ENCODE results near the gene AMACR.
A peak's percentile ranks its signal among the peaks of the same experiment; 100 is the strongest.

The AMACR gene

DNA sequence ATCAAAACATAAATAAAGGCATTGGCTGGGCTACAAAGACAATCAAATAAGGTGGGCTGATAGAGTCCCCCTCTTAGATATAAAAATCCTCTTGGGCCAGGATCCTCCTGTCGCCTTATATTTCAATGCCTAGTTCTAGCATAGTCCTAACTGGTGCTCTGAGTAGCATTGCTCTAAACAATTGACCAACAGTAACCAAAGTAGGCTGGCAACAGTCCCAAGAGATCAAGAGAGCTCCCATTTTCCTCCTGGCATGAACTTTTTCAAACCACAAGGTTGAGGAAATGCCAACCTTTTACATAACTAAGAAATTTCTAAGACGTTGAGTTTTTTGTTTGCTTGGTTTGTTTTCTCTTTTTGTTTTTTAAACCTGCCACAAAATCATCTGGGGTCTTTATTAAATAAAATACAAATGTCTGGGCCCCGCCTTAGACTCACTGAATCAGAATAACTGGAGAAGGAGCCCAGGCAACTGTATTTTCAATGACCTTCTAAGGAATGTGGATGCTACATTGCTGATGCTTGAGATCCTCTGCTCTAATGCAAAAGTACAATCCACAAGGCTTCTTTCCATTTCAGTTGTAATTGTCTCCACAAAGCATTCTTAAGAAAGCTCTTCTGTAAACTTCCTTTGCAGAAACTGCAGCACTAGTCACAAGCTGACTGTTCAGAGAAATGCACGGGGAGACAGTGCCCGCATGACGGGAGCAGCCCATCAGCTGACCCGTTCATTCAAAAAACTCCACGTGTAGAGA, 26.3 kb downstream of the AMACR start:
- TF ChIP-seq, protein P1, sequence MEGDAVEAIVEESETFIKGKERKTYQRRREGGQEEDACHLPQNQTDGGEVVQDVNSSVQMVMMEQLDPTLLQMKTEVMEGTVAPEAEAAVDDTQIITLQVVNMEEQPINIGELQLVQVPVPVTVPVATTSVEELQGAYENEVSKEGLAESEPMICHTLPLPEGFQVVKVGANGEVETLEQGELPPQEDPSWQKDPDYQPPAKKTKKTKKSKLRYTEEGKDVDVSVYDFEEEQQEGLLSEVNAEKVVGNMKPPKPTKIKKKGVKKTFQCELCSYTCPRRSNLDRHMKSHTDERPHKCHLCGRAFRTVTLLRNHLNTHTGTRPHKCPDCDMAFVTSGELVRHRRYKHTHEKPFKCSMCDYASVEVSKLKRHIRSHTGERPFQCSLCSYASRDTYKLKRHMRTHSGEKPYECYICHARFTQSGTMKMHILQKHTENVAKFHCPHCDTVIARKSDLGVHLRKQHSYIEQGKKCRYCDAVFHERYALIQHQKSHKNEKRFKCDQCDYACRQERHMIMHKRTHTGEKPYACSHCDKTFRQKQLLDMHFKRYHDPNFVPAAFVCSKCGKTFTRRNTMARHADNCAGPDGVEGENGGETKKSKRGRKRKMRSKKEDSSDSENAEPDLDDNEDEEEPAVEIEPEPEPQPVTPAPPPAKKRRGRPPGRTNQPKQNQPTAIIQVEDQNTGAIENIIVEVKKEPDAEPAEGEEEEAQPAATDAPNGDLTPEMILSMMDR (IDR thresholded peaks at IDR 0.05): no peak
- TF ChIP-seq ZFX (IDR thresholded peaks at IDR 0.05; ENCODE audit: borderline replicate concordance): no peak
- H3K27ac ChIP-seq: no peak overlapping the region

DNA sequence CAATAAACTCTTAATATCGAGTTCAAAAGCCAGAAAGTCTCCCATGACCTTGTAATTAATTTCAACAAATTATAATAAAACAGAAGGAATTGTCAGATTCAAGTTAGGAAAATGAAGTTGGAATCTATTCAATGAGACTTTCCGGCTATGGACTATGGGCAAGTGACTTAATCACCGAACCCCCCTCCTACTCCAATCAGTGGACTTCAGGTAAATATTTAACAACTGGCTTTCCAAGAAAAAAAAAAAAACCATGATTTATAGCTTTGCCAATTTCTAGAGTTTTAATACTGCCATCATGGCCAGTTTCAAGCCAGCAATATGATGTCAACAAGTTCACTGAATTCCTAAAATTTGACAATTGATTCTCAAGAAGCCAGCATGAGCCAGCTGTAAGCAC, 27.8 kb downstream of the AMACR start:
- no peak for TF ChIP-seq ZFX (IDR thresholded peaks at IDR 0.05; ENCODE audit: borderline replicate concordance)
- TF ChIP-seq, protein P1 (IDR thresholded peaks at IDR 0.05): no peak
- no peak overlapping the region for H3K27ac ChIP-seq

DNA sequence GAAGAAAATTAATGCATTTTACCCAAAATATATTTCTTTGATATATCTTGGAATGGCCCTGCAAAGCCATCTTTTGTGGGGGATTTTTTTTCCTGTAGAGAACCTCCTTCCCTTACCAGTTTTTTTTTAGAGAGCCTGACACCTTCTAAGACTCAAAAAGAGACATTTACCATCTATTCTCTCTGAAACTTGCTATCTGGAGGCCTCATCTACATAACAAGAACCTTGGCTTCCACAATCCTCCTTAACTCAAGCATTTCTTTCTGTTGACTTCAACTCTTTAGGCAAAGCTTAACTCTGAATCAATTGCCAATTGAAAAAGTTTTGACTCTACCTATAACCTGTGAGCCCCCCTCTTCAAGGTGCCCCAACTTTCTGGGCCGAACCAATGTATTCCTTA, 29.5 kb downstream of the AMACR start:
- TF ChIP-seq, protein P1 (IDR thresholded peaks at IDR 0.05): no peak
- TF ChIP-seq ZFX (IDR thresholded peaks at IDR 0.05; ENCODE audit: borderline replicate concordance): no peak
- no peak overlapping the region for H3K27ac ChIP-seq

DNA sequence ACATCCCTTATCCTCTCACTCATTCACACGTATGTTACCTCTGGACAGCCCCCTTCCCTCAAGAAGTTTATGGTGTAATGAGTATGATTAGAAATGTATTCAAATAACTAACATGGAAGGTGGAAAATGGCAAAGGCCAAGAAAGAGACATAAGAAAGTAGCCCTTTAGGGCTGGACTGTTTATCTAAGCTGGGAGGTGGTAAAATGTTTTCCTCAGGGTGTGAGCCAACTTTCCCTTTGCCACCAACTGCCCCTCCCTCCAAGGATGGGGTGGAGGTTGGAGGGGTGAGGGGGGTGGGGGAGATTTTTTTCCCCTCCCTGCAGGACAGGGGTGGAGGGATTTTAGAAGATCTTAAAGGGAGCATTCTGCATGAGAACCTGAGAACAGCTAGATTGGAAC, 31.5 kb downstream of the AMACR start:
- H3K27ac ChIP-seq: no peak overlapping the region
- TF ChIP-seq, protein P1 (IDR thresholded peaks at IDR 0.05): no peak
- TF ChIP-seq ZFX (IDR thresholded peaks at IDR 0.05; ENCODE audit: borderline replicate concordance): no peak

DNA sequence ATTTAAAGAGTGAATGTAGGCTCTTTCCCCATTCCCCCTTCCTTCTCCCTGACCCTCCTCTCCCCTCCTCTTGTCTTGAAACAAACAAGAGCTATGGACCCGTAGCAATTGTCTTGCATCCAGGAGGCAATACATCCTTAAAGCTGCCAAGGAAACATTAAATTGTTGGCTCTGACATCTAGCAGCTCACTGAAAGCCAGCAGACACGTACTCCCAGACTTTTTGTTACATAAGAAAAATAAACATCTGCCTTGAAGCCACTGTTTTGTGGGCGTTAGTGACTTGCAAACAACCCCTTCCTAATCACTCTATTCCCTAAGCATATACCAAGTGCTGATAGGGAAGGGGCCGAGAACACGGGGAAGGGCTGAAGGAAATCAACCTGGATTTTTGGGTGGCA, 32.0 kb downstream of the AMACR start:
- H3K27ac ChIP-seq: no peak overlapping the region

DNA sequence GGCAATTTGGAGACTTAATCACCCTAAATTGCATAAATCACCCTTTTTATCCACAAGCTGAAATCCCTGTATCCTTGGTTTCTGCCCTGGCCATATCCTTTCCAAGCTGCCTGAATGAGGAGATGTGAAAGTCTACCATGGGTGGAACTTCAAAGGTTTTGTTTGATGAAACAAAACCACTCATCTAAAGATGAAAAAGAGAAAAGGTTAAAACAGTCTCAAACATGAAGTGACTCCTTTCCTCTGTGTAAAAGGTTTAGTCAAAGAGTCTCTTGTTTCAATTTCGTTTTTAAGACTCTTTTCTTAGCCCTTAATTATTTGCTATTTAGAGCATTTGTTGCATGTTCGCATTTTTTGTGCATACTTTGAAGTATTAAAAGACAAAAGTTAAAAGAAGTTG, 34.6 kb downstream of the AMACR start:
- no peak overlapping the region for H3K27ac ChIP-seq
- TF ChIP-seq, protein P1 (IDR thresholded peaks at IDR 0.05): no peak
- TF ChIP-seq ZFX (IDR thresholded peaks at IDR 0.05; ENCODE audit: borderline replicate concordance): no peak

More for the DNA sequence above, 32.0 kb downstream of the AMACR start:
- TF ChIP-seq, protein P1 (IDR thresholded peaks at IDR 0.05): no peak
- no peak for TF ChIP-seq ZFX (IDR thresholded peaks at IDR 0.05; ENCODE audit: borderline replicate concordance)

DNA sequence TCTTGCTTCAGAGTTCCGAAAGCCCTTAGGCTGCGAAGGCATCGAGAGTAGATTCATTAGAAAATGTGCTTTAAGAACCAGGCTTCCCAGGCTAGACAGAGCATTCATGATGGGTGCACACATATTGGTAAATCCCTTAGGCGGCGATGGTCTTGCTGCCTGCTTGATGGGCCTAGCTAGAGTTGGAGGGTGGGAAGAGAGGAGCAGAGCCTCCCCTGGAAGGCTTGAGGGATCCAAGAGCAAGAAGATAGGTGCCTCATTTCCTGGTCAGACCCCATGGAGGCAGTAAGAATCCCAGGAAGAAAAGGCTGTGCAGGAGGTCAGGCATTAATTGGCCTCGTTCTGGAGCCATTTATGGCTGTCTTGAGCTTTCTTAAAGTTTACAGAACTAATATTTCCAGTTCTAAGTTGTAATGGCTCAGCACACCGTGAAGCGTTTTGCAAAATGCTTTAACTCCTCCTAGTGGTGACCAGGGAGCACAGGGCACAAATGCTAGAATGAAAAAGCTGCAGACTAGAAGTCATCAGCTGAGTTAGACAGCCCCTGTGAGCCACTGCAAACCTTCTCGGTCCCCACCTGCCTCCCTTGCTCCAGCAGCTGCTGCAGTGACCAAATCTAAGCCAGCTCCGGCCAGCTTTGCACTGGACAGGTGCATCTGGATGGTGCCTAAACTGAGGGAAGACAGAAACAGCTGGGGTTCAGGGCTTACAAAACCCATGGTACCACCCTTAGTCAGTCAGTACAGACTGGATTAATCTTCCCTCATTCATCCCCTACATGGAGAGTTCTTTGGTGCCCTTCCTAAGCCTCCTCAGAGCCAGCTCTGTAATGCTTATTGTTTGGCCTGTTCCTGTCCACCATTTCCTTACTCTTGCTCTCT, 38.0 kb downstream of the AMACR start:
- TF ChIP-seq ZFX (IDR thresholded peaks at IDR 0.05; ENCODE audit: borderline replicate concordance): no peak
- TF ChIP-seq, protein P1 (IDR thresholded peaks at IDR 0.05): peak; percentile 81
- H3K27ac ChIP-seq: no peak overlapping the region

Measured in 22Rv1 (cell line).